H7 (cell line): Measurements from ENCODE around the gene MESP1. TPM values are rescaled to one million over a fixed set of nuclear protein-coding genes. Genes with fewer than 3 reads are reported as not detected.
A peak's percentile ranks its signal among the peaks of the same experiment; 100 is the strongest.
"Not testable (repeated sequence)": the region's sequence is repeated elsewhere in the genome, so short reads cannot be mapped to it uniquely, and the experiment has no call there.

Experiments
- DNase-seq: peaks from one replicate; pipeline ENCODE4 v3.0.0; 2012
- H3K27me3 ChIP-seq: 2 replicates; pipeline ENCODE4 v1.6.0; 2011; ENCODE audit warnings: mild to moderate bottlenecking, low read length; ENCODE audit not compliant: control insufficient read depth, insufficient read depth
- H3K36me3 ChIP-seq: replicated peaks from 2 replicates; pipeline ENCODE4 v1.5.1; 2011; ENCODE audit warnings: low read length; ENCODE audit not compliant: control insufficient read depth, insufficient read depth
- H3K4me3 ChIP-seq: 2 replicates; pipeline ENCODE4 v1.5.1; 2011; ENCODE audit warnings: low read depth, mild to moderate bottlenecking, control low read depth, low read length, moderate library complexity; ENCODE audit not compliant: insufficient read depth
- total RNA-seq: library from RNA; depleted of rRNA; stranded (reverse); fragments of >200 nt; shearing (Covaris generic); gene quantifications from 2 replicates; pipeline ENCODE4 v1.2.3, GENCODE V29; 2014; rRNA removed

MESP1 gene, protein sequence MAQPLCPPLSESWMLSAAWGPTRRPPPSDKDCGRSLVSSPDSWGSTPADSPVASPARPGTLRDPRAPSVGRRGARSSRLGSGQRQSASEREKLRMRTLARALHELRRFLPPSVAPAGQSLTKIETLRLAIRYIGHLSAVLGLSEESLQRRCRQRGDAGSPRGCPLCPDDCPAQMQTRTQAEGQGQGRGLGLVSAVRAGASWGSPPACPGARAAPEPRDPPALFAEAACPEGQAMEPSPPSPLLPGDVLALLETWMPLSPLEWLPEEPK
- 1.6 and 2.6 TPM in 2 replicates for total RNA-seq

DNA sequence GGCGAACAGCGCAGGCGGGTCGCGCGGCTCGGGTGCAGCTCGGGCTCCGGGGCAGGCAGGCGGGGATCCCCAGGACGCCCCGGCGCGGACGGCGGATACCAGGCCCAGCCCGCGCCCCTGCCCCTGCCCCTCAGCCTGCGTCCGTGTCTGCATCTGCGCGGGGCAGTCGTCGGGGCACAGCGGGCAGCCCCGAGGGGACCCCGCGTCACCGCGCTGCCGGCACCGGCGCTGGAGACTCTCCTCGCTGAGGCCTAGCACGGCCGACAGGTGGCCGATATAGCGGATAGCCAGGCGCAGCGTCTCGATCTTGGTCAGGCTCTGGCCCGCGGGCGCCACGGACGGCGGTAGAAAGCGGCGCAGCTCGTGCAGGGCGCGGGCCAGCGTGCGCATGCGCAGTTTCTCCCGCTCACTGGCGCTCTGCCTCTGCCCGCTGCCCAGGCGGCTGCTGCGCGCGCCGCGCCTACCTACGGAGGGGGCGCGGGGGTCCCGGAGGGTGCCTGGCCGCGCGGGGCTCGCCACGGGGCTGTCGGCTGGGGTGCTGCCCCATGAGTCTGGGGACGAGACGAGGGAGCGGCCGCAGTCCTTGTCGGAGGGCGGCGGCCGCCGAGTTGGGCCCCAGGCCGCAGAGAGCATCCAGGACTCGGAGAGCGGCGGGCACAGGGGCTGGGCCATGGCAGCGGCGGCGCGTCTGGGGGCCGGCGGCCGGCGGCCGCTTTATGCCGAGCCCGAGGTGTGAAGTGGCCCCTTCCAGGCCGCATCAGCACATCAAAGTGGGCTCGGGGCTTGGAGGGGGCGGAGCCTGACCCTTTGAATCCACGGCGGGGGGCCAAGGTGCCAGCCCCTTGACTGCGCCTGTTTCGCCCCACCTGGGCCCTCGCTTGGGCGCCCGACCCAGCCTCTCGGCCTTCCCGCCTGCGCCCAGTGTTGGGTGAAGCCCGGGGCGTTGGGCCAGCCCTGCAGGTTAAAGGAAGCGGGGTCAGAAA lies at the start of gene MESP1:
TSS of gene MESP1 (minus strand) at position 690 of the 983 bp plus-strand sequence. CDS start at position 672, 18 bp downstream.
- H3K4me3 ChIP-seq: peak within 1 kb of the TSS; percentile 32
- DNase-seq: peak; percentile 98
- H3K27me3 ChIP-seq: peaks cover 61% of the 10 kb centered on the region
- H3K36me3 ChIP-seq: no peaks in the 10 kb centered on the region

DNA sequence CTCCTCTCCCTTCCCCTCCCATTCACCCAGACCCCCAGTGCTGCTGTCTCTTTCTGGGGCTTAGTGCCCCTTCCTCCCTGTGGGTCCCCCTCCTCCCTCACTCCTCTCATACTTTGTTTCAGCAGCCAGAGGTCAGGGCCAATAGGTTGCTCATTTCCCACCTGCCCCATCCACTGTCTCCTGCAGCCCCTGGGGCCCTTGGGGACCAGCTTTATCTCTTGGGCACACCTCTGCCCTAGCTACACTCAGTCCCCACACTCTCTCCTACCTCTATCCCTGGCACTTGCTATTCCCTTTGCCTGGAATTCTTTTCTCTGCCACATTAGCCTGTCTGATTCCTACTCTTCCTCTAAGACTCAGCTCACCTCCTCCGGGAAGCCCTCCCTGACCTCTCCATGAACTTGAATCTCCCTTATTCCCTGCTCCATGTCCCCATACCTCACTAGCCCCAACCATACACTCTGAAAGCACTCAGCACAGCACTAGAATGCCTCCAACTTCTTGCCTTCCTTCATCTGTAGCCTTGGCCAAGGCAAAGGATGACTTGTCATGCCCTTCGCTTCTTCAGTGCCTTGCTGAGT lies 49.0 kb upstream of the MESP1 start:
- H3K27me3 ChIP-seq: no peaks in the 10 kb centered on the region
- H3K4me3 ChIP-seq: no peak overlapping the region
- DNase-seq: peak; percentile 38
- no peaks in the 10 kb centered on the region for H3K36me3 ChIP-seq

DNA sequence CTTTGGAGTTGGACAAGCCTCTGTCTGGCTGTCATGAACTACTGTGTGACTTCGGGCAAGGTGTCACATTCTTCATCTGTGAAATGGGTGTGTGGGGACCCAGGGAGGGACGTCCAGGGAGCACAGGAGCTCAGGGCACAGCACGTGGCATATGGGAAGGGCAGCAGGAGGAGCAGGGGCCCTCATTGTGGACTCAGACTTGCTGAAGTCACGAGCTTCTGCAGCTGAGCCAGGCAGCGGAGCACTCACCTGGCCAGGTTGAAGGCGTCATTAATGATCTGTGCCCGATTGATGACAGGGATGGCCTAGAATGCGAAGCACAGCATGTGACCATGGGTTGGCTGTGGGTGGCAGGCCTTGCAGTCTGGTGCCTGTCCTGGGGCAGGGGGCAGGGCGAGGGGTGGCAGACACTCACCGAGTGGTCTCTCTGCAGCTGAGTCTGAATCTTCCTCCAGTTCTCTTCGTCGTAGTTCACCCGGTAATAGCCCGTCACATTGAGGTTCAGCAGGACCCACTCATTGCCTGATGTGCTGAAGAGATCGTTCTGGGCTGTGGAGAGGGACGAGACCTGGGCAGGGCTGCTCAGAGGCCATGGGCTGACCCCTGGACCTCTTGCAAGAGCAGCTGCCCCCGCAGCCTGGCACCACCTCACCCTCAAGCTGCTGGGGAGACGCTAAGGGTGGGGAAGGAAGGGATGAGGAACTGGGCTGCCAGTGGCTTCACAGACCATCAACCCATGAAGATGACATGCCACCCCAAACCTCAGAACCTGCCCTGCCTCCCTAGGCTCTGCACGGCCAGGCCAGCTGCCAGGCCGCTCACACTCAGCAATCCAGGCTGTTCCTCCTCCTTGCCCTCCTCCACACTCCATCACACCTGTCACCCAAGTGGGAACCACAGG lies 48.2 kb upstream of the MESP1 start:
- Histone ChIP-seq H3K4me3 (no peak overlapping the region), H3K27me3 (no peaks in the 10 kb centered on the region), H3K36me3 (no peaks in the 10 kb centered on the region)
- peak; percentile 50 for DNase-seq

DNA sequence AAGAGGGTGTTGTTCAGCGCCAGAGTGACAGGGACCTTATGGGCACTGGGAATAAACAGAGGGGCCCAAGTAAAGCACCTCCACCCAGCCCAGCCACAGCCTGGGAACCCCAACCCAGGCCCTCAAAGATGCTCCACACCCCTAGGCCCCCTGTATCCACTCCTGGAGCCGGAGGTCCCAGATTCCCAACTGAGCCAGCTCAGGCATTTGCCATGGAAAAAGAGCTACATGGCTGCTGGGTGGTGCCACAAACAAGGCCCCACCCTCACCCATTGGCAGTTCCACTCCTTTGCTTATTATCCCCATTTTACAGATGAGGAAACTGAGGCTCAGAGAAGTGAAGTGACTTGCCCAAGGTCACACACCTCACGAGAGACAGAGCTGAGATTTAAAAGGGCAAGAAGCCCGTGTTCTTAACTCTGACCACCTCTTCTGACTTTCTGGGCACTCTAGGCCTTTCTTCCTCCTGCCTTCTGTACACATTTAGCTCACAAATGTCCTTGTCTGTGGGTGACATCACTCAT lies 46.7 kb upstream of the MESP1 start:
- Histone ChIP-seq H3K27me3 (no peaks in the 10 kb centered on the region), H3K36me3 (no peaks in the 10 kb centered on the region), H3K4me3 (no peak overlapping the region)
- DNase-seq: peak; percentile 28

DNA sequence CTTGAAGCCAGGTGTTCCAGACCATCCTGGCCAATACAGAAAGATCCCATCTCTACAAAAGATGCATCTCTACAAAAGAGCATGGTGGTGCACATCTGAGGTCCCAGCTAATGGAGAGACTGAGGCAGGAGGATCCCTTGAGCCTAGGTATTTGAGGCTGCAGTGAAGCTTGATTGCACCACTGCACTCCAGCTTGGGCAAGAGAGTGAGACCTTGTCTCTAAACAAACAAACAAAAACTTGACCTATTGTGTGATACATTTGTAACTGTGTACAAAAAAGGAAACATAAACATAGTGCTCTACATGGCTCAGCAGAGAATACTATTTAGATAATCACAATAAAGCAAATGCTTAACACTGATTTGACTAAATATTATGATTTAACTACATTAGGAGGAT lies 44.9 kb upstream of the MESP1 start:
- H3K36me3 ChIP-seq: no peaks in the 10 kb centered on the region
- DNase-seq: no peak
- no peaks in the 10 kb centered on the region for H3K27me3 ChIP-seq
- H3K4me3 ChIP-seq: no peak overlapping the region

DNA sequence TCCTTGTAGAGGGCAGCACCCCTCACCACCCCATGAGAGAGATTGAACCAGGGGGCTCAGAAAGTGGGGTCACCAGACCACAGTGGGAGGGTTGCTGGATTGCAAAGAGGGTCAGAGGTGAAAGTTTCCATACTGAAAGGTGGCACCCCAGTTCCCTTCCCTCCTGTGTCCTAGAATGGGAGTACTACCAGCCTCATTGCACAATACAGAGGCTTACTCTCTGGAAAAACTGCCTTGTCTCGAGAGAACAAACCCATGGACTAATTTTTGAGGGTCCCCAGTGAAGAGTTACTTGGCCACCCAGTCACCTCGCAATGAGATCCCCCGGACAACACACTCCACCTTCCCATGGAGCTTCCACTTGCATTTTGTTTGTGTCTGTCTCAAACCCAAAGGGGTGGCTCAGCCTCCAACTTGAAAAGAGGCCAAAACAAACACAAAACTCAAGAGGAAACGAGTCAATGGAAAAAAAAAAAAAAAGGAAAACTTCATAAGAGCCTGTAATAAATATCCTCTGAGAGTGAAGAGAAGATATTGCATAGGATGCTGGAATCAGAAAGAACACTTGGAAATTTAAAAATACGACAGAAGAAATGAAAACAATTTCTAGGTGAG lies 43.7 kb upstream of the MESP1 start:
- no peak for DNase-seq
- Histone ChIP-seq H3K27me3 (no peaks in the 10 kb centered on the region), H3K4me3 (no peak overlapping the region), H3K36me3 (no peaks in the 10 kb centered on the region)

DNA sequence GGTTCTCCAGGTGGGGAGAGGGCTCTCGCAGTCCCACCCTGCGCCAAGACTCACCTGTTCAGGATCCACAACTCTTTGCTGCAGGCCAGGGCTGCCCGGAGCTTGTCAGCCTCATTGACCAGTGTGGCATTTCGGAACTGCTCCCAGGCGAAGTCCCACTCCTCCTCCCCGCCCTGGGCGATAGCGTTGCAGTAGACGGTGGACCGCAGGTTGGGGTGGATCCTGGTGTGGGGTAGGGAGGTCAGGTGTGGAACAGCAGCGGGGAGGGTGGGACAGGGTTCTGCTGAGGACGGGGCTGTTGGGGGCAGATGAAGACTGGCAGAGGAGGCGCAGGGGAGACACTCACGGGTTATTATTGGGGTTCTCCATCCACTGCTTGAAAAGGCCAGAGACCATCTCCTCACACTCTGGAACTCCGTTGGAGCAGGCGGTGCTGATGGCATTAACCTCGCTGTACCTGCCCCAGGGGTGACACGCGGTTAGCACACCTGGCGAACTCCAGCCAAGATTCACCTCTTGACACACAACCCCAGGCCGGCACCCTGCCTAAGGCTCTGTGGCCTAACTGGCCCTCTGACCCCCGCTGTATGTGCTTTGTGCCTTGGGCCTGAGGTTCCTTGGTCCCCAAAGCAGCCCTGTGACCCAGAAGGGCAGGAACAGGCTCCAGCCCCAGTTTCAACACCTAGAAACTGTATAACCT lies 41.2 kb upstream of the MESP1 start:
- DNase-seq: peak; percentile 32
- no peaks in the 10 kb centered on the region for H3K27me3 ChIP-seq
- no peaks in the 10 kb centered on the region for H3K36me3 ChIP-seq
- H3K4me3 ChIP-seq: no peak overlapping the region

DNA sequence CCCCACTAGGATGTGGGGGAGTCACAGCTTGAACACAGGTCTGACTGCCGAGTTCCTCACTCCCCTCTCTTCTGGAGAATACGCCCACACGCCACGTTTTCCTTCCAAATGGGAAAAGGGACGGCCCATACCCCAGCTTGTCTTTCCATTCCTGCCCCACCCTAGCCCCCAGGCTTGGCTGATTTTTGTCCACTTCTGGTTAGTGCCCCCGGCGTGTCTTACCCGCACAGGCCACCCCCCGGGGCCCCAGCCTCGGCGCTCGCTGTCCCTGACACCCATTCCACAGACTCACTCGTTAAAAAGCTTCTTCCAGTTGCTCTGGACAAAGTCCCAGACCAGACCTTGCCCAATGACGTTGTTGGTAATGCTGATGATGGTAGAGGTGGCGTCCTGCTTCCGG lies 39.6 kb upstream of the MESP1 start:
- DNase-seq: peak; percentile 28
- Histone ChIP-seq H3K4me3 (no peak overlapping the region), H3K27me3 (no peaks in the 10 kb centered on the region), H3K36me3 (no peaks in the 10 kb centered on the region)

DNA sequence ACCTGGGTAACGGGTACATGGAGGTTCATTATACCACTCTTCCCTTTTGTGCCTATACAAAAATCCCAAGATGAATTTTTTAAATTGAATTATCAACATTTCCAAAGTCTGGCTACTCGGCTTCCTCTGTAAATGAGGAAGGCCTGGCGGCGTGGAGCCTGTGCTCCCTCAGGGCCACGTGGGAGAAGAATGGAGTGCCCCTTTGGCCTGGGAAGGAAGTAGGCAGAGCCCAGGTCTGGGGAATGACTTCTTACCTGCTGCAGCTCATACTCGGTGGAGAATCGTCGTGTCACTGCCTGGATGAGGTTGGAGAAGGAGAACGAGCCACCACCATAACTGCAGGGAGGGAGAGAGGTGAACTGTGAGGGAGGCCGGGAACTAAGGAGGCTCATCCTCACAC lies 39.2 kb upstream of the MESP1 start:
- no peak for DNase-seq
- Histone ChIP-seq H3K27me3 (no peaks in the 10 kb centered on the region), H3K36me3 (no peaks in the 10 kb centered on the region), H3K4me3 (no peak overlapping the region)

DNA sequence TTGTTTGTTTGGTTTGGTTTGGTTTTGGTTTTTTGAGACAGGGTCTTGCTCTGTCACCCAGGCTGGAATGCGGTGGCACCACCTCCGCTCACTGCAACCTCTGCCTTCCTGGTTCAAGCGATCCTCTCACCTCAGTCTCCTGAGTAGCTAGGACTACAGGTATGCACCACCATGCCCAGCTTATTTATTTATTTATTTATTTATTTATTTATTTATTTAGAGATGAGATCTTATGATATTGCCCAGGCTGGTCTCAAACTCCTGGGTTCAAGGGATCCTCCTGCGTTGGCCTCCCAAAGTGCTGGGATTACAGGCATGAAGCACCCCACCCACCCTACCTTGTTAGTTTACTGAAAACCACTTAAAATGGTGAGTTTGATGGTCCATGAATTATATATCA lies 37.5 kb upstream of the MESP1 start:
- H3K4me3 ChIP-seq, DNase-seq, H3K27me3 ChIP-seq, H3K36me3 ChIP-seq: not testable (repeated sequence)

DNA sequence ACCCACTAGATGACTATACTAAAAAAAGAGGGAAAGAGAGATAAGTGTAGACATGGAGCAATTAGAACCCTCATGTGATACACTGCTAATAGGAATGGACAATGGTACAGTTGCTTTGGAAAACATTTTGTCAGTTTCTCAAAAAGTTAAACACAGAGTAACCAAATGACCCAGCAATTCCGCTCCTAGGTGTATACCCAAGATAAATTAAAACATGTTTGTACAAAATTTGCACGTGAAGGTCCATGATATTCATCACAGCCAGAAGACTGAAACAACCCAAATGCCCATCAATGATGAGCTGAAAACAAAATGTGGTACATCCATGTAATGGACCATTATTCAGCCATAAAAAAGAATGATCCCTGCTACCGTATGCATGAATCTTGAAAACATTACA lies 36.9 kb upstream of the MESP1 start:
- Histone ChIP-seq H3K36me3 (no peaks in the 10 kb centered on the region), H3K4me3 (no peak overlapping the region), H3K27me3 (no peaks in the 10 kb centered on the region)
- DNase-seq: no peak

DNA sequence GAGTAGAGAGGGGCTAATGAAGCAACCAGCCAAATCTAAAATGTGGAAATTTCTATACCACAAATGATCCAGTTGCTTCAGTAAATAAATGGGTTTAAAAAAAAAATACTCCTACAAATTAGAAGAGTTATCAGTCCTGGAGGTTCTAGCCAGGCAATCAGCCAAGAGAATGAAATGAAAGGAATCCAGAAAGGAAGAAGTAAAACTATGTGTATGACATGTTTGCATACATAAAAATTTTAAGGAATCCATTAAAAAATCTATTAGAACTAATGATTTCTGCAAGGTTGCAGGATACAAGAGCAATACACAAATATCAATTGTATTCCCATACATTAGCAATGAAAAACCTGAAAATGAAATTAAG lies 34.7 kb upstream of the MESP1 start:
- Histone ChIP-seq H3K4me3 (no peak overlapping the region), H3K27me3 (no peaks in the 10 kb centered on the region; the same call in 1 of the 2 replicates), H3K36me3 (no peaks in the 10 kb centered on the region)
- no peak for DNase-seq
